OCI-LY7 (cell line): ENCODE measurements around the gene IPO11.

ENCODE experiments used
- CTCF ChIP-seq: fragments of 200-600 bp; sonication (generic); conservative IDR thresholded peaks from 2 replicates; pipeline ENCODE4 v1.5.1; 2014; ENCODE audit warnings: mild to moderate bottlenecking, antibody characterized with exemption, low read length, moderate library complexity, mixed read lengths
- EZH2phosphoT487 ChIP-seq: fragments of 200-600 bp; sonication (generic); IDR thresholded peaks from 2 replicates; pipeline ENCODE4 v1.6.1; 2018; ENCODE audit warnings: low read depth, borderline replicate concordance, mild to moderate bottlenecking, mixed run types, antibody characterized with exemption, low read length, moderate library complexity, mixed read lengths

GRCh38 chr5:62413711-62414110, 1.1 kb downstream of the IPO11 start:
- TF ChIP-seq EZH2phosphoT487, result no peak
- TF ChIP-seq CTCF, result no peak
